Parathyroid adenoma (tissue), 2 donors: ENCODE data around the gene MAPRE3.

Experiments used
- H2AFZ ChIP-seq: fragments of 300-600 bp; sonication (generic); one replicate; pipeline ENCODE4 v1.7.0; 2017; ENCODE audit warnings: antibody characterized with exemption, mild to moderate bottlenecking
- H3K27ac ChIP-seq: fragments of 300-600 bp; sonication (generic); one replicate; pipeline ENCODE4 v1.7.0; 2017
- H3K27me3 ChIP-seq: fragments of 300-600 bp; sonication (generic); one replicate; pipeline ENCODE4 v1.7.0; 2017; ENCODE audit warnings: low read length; ENCODE audit not compliant: control insufficient read depth, insufficient read depth
- H3K36me3 ChIP-seq: fragments of 300-600 bp; sonication (generic); one replicate; pipeline ENCODE4 v1.7.0; 2017; ENCODE audit warnings: low read length; ENCODE audit not compliant: control insufficient read depth, insufficient read depth
- H3K4me1 ChIP-seq: fragments of 300-600 bp; sonication (generic); one replicate; pipeline ENCODE4 v1.7.0; 2017; ENCODE audit warnings: control low read depth
- H3K4me2 ChIP-seq: fragments of 300-600 bp; sonication (generic); one replicate; pipeline ENCODE4 v1.7.0; 2017; ENCODE audit warnings: low read length
- H3K4me3 ChIP-seq: fragments of 300-600 bp; sonication (generic); one replicate; pipeline ENCODE4 v1.7.0; 2017; ENCODE audit warnings: low read depth, low read length
- H3K79me2 ChIP-seq: fragments of 300-600 bp; sonication (generic); one replicate; pipeline ENCODE4 v1.7.0; 2017; ENCODE audit warnings: control low read depth
- H3K9ac ChIP-seq: fragments of 300-600 bp; sonication (generic); one replicate; pipeline ENCODE4 v1.7.0; 2017; ENCODE audit warnings: mild to moderate bottlenecking
- H3K9me3 ChIP-seq: fragments of 300-600 bp; sonication (generic); one replicate; pipeline ENCODE4 v1.7.0; 2017; ENCODE audit warnings: low read length; ENCODE audit not compliant: control insufficient read depth
- CTCF ChIP-seq: fragments of 300-600 bp; sonication (generic); IDR thresholded peaks from one replicate; pipeline ENCODE4 v1.7.0; 2017; ENCODE audit warnings: antibody characterized with exemption, mild to moderate bottlenecking
- donor health status: primary hyperparathyroidism.

Gene MAPRE3

GRCh38 chr2:27024188-27024587 lies 53.8 kb downstream of the MAPRE3 start:
- Histone ChIP-seq H3K4me1 (no peaks in the 10 kb centered on the region), H3K9me3 (no peaks in the 10 kb centered on the region), H3K27ac (no peak overlapping the region), H3K79me2 (peaks cover 28% of the 10 kb centered on the region), H3K9ac (no peak overlapping the region), H3K4me3 (no peak overlapping the region), H3K27me3 (no peaks in the 10 kb centered on the region), H3K4me2 (no peak overlapping the region), H2AFZ (no peak overlapping the region), H3K36me3 (no peaks in the 10 kb centered on the region)
- no peak for TF ChIP-seq CTCF

- H3K9me3 ChIP-seq, result no peaks in the 10 kb centered on the region
- H3K9ac ChIP-seq, result no peak overlapping the region
- no peak overlapping the region for H3K4me3 ChIP-seq
- H3K27ac ChIP-seq, result no peak overlapping the region
- TF ChIP-seq CTCF, result no peak
- no peaks in the 10 kb centered on the region for H3K27me3 ChIP-seq
- no peaks in the 10 kb centered on the region for H3K36me3 ChIP-seq
- no peak overlapping the region for H3K4me2 ChIP-seq
- peaks cover 22% of the 10 kb centered on the region for H3K79me2 ChIP-seq
- H2AFZ ChIP-seq, result no peak overlapping the region
- no peaks in the 10 kb centered on the region for H3K4me1 ChIP-seq
Observed at GRCh38 chr2:27024812-27025211, 54.4 kb downstream of the MAPRE3 start.

DNA sequence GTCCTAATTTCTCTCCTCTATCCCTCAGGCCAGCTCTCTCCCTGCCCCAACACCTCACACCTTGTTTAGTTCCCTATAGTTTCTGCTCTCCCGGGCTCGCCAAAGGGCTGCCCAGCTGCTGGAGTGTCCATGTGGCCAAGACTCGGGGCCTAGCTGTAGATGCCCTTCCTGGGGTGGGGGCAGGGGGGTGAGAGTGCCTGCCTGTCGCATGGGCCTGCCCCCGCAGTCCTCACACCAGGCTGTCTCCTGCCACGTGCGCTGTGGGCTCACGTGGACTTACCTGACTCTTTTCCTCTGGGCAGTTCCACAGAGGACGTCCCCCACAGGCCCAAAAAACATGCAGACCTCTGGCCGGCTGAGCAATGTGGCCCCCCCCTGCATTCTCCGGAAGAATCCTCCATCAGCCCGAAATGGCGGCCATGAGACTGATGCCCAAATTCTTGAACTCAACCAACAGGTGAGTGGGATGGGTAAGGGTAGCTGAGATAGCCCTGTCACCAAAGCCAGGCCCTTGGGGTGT lies 54.9 kb downstream of the MAPRE3 start:
- H3K27ac ChIP-seq, result no peak overlapping the region
- no peaks in the 10 kb centered on the region for H3K9me3 ChIP-seq
- H3K4me3 ChIP-seq, result no peak overlapping the region
- no peaks in the 10 kb centered on the region for H3K36me3 ChIP-seq
- no peaks in the 10 kb centered on the region for H3K27me3 ChIP-seq
- H2AFZ ChIP-seq, result no peak overlapping the region
- H3K79me2 ChIP-seq, result peaks cover 19% of the 10 kb centered on the region
- TF ChIP-seq CTCF, result no peak
- no peak overlapping the region for H3K4me2 ChIP-seq
- H3K4me1 ChIP-seq, result no peaks in the 10 kb centered on the region
- H3K9ac ChIP-seq, result no peak overlapping the region

DNA sequence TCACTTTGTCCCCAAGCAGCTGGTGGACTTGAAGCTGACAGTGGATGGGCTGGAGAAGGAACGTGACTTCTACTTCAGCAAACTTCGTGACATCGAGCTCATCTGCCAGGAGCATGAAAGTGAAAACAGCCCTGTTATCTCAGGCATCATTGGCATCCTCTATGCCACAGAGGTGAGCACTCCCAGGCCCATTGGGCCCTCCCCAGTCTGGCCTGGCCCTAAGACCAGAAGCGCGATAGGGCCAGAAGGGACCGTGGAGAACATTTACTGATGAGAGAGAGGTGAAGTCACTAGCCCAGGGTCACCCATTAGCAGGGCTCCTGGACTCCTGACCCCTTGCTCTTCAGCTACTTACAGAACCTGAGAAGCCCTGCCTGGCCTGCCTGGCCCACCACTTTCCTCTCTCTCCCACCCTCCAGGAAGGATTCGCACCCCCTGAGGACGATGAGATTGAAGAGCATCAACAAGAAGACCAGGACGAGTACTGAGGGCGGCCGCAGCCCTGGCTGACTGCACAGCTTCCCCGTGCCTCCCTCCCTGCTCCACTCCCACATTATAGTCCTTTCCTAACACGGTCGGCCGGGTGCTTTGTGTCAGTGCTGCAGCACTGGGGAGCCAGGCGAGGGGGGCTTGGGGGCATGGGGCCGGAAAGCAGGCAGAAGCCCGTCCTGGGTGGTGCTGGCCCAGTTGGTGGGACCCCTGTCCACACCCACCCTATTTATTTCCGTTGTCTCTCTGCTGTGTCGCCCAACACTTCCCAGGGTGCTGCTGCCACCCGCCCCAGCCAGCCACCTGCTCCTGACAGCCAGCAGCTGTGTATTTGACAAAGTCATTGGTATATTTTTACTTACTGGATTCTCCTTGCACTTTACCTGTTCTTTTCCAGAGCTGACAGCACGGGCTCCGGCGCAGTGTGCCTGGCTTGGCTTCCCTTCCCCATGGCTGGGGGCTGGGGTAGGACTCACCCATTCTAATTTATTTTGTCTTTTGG lies 55.7 kb downstream of the MAPRE3 start:
- TF ChIP-seq CTCF, result no peak
- no peaks in the 10 kb centered on the region for H3K36me3 ChIP-seq
- no peak overlapping the region for H3K27ac ChIP-seq
- no peaks in the 10 kb centered on the region for H3K4me1 ChIP-seq
- H3K4me2 ChIP-seq, result no peak overlapping the region
- H3K27me3 ChIP-seq, result no peaks in the 10 kb centered on the region
- peaks cover 16% of the 10 kb centered on the region for H3K79me2 ChIP-seq
- no peak overlapping the region for H3K9ac ChIP-seq
- H2AFZ ChIP-seq, result no peak overlapping the region
- H3K9me3 ChIP-seq, result no peaks in the 10 kb centered on the region
- H3K4me3 ChIP-seq, result no peak overlapping the region
